NCI-H2029 treated with DMSO at 0.1 percent for 48 hours (cell line): ENCODE results near the gene S100A7A.

Source experiments
- DNase-seq: peaks from one replicate; lab custom pipeline; 2025; lab: John Stamatoyannopoulos, UW

S100A7A gene

DNA sequence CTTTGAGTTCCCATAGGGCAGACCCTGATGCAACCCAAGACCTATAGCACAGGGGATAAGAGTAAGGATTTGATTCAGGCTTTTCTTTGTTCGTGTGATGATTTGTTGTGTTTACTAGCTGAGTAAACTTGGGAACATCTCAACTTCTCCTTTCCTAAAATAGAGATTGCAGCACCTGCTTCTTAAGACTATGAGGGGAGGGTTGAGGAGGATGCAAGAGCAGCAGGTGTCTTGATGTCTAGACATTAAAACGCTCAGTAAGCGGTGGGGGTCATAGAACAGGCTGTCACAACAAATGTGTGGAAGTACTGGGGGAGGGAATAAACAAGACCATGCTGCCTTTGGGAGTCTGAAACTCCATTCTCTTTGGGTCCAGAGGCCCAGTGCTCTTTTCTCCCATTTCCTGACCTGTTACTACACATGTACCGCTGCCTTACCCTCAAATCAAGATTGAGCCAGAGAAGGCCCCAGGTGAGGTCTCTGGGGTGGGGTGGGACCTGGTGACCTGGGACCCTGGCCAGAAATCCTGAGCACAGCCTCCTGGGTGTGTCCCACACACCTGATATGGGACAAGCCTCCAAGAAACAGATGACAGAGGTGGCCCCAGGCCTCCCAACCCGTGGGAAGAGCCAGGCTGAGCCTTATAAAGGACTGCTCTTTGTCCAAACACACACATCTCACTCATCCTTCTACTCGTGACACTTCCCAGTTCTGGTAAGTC lies at the start of gene S100A7A:
TSS of gene S100A7A (plus strand) at position 671 of the 721 bp plus-strand sequence. CDS start 1,563 bp downstream, outside the sequence.
- DNase-seq, result no peak

DNA sequence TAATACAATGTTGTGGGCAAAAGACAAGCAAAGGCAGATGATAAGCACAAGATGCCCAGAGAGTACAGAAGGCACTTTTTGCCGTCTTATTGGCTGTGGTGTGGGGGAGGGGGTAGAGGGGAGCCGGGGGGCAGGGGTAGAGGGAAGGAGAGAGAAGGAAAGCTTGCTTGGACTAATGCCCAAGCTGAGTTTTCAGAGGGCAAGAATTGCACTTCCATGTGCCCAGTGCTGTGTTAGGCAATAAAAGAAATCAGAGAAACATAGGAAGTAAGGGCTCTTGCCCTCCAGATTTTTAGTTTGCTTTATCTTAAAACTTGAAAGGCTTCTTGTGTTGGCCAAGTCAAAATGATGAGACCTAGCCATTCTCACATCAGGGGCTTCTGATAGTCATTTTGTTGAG lies 49.2 kb upstream of the S100A7A start:
- DNase-seq, result no peak

DNA sequence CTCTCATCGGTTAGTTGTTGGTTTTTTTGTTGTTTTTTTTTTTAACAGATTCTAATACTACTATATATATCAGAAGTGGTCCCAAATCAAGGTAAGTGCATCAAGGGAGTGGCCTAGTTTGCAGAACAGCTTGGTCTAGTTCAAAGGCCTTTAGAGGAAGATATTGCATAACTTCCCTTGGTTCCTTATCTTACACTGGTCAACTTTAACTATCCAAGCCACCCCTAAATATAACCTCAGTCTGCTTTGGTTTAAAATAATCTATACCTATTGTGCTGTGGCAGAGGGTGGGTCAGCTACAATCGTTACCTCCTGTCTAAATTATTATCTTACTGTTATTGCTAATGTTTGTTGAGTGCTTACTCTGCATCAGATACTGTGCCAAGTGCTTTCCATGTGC lies 47.8 kb upstream of the S100A7A start:
- no peak for DNase-seq

DNA sequence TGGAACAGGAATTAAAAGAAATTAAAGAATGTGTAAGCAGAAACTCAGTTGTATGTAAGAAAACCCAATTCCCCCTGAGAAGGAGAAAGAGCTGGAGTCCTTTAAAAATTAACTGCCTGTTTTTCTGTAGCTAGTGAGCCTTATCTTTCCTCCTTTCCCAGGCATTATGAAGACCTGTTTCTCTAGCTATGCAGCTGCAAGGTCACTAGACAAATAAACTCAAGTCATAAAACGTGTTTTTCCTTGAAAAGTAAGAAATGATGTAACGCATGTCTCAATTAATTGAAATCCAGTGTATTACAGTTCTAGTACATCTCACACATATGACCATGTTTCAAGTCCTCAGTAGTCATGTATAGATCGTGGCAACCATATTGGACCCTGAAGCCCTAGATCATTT lies 46.2 kb upstream of the S100A7A start:
- DNase-seq, result no peak

DNA sequence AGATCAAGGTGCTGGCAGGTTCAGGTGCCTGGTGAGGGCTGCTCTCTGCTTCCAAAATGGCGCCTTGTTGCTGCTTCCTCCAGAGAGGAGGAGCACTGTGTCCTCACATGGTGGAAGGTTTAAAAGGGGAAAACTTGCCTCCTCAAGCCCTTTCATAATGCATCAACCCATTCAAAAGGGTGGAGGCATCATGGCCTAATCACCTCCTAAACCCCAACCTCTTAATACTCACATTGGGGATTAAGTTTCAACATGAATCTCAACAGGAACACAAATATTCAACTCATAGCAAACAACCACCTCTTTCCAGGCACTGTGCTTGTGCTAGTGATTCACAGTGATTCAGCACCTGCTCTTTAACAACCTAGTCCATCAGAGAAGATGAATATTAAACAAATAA lies 45.1 kb upstream of the S100A7A start:
- no peak for DNase-seq

DNA sequence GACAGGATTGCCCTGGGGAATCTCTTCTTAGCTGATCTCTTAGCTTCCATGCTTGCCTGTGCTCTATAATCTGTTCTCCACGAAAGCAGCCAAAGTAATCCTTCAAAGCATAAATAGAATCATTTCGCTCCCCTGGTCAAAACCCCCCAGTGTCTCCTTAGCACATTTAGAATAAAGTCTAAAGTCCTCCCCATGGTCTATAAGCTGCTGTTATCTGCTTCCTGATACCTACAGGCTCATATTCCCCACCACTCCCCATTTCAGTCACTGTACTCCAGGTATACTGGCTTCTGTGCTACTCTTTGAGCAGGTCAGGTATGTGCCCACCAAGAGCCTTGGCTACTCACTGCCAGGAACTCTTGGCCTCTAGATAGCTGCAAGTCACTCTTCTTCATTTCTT lies 43.7 kb upstream of the S100A7A start:
- DNase-seq, result no peak

DNA sequence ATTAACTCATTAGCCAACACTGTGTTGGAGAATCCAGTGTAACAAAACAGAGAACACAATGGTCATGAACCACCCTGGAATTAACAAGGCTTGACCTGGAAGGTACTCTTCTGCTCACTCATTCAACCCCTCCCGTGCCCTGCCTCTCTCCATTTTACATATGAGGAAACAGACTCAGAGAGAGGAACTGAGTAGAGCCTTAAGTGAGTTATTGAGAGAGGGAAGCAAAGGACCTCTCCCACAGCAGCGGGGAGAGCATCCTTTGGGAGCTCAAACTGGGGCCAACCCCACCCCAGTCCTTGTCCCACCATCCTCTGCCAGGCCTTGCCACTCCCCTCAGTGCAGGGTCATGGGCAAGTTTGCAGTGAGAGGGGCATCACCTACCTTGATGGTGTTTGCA lies 42.2 kb upstream of the S100A7A start:
- DNase-seq, result no peak

DNA sequence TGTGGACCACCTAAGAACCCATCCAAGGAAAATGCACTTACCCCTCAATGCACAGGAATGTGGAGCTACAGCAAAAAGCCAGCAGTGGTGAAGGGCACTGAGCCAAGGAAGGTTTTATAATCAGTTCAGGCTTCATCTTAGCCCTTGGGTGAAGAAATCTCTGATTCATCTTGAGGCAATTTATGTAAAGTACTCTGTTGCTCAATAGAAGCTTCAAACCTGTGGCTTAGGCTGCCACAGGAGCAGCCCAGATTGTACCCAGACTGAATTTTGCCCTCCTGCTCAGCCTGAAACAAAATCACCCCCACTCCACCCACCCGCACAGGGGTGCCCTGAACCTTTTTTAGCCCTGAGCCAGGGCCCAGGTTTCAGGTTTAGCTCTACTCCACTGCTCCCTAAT lies 40.8 kb upstream of the S100A7A start, which contains the start of gene S100A12:
TSS of gene S100A12 (minus strand) at position 111 of the 400 bp plus-strand sequence. CDS start 1,029 bp downstream, outside the sequence.
- no peak for DNase-seq

DNA sequence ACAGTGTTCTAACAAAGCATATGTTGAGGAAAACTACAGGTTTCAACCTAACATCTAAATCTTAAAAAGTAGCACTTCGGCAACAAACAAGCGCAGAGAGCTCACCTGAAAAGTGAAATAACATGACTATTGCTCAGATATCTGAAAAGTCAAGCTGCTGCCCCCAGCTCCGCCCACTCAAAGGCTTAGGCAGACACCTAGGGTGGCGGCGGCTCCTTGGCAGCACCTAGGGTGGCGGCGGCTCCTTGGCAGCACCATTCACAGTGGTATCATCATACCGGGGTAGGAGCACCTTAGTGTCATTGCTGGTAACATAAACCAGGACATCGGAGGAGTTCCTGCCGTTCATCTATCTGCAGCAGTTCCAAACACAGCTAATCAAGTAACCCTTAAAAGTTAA lies 36.7 kb upstream of the S100A7A start:
- no peak for DNase-seq

DNA sequence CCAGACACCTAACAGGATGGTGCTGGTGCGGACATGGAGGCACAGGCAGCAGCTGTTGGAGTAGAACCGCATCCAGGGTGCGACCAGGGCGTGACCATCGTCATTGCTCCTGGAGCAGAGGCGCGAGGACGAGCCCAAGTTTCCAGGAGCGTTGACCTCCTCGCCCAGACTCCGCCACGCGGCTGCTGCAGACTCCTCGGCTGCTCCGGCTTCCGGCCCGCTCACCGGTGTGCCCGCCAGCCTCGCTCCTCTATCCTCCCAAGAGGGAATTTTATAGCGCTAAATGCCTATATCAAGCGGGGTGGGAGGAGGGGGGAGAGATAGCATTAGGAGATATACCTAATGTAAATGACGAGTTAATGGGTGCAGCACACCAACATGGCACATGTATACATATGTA lies 35.6 kb upstream of the S100A7A start:
- DNase-seq, result no peak

DNA sequence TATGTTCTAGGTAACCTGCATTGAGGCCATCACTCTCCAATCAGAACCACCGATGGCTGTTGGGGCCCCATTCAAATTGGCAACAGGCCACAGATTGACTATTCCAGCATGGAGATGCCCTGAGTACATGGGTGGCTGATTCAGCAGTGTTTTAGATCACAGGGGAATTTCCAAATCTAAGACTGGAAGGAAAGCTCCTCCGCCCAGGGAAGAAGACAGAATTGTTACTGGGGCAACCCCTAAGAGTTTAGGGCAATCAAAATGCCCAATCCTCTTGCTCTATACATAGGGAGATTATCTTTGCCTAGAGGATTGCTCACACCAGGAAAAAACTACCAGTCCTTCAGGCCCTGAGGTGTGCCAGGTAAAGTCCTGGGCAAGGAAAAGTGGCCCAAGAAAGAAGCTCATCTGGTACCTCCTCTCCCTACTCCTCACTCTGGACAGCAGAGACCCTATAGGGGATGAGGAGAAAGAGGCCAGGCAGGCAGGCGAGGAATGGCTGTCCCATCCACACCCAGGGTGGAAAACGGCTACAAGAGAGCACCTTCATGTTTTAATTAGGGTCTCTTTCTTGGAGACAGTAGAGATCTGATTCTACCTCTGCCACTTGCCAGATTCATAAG lies 31.3 kb upstream of the S100A7A start:
- DNase-seq, result no peak

DNA sequence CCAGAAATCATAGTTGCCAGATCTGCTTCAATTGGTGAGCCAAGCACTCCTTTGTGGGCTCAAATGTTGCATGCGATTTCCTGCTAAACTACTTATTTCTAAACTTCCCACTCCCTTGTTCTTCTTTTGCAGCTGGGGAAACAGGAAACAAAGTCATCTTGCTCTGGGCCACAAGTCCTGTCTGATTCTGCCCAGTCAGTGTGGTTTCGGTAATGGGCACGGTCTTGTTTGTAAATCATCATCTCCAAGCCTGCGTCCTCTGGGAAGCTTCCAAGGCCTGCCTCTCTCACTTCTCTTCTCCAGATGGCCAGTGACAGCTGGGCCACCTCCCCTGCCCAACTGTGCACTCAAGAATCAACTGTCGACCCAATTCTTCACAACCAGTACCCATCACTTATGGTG lies 29.8 kb upstream of the S100A7A start:
- no peak for DNase-seq

DNA sequence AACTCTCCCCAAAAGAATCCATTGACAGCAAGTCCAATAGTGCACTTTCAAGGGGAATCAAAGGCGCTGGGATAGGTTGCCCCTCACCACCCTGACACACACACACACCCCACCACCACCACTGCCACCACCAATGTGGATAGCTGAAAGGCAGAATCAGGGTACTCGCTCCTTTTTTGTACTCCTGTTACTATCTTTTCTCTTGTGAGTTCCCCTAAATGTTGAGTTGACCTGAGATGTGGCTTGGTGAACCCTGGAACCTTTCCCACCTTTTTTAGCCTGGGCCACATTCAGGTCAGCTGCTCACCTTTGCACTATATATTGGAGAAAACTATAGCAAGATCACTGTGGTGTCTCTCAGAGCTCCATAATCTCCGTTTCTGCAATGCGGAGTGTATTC lies 29.3 kb upstream of the S100A7A start:
- no peak for DNase-seq

DNA sequence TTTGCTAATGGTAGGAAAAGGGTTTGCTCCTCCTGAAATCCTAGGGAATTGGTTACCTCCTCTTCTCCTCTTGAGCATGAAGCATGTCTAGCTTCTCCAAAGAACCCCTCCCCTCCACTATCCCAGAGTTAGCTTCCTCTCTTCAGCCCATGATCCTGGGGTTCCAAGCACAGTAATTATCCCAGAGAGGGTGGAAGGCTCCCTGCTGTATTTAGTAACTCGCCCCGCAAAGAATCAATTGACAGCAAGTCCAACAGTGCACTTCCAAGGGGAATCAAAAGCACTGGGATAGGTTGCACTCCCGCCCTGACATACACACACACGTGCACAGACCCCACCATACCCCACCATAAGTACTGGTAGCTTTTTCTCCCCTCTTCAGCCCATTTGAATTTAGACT lies 28.5 kb upstream of the S100A7A start:
- no peak for DNase-seq

DNA sequence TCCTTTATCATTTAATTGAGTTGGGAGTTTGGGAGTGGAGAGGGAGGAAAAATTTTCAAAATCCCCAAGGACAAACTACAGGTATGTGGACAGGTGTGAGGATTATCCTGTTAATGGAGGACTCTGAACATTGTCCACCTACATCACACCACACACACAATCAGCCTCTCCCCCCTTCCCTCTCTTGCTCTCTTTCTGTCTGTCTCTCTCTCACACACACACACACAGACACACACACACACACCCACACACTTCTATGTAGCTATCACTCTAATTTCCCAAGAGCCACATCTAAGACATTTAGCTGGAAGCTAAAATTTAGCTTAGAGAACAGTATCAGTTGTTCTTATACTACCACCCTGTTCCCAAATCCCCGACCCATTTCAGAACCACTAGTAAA lies 26.9 kb upstream of the S100A7A start:
- DNase-seq, result no peak

DNA sequence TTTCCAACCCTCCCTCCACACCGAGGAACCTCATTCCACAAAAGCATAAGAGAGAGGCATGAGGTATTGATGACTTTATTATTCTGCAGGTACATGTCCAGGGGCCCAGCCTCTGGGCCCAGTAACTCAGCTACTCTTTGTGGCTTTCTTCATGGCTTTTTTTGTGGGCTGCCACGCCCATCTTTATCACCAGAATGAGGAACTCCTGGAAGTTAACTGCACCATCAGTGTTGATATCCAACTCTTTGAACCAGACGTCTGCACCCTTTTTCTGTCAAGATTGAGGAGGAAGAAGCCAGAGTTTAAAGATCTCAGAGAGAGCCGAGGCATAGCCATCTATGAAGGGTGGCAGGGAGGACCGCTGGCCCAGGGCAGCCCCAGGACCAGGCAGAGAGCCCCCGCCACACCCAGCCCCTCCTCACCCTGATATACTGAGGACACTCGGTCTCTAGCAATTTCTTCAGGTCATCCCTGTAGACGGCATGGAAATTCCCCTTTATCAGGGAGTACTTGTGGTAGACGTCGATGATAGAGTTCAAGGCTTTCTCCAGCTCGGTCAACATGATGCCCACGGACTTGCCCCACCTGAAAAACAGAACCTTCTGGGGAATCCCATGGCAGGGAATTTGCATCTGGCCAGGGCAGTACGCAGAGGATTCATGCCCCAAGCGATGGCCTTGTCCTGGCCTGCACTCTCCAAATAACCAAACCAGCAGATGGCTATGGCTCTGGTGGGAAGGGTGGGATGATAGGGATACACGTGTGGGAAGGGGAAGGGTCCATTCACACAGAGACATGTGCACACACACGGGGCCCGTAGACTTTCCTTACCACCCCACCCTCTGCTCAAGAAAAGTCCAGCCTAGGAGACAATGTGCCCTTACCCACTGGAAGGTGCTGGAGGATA lies 26.1 kb upstream of the S100A7A start:
- no peak for DNase-seq

DNA sequence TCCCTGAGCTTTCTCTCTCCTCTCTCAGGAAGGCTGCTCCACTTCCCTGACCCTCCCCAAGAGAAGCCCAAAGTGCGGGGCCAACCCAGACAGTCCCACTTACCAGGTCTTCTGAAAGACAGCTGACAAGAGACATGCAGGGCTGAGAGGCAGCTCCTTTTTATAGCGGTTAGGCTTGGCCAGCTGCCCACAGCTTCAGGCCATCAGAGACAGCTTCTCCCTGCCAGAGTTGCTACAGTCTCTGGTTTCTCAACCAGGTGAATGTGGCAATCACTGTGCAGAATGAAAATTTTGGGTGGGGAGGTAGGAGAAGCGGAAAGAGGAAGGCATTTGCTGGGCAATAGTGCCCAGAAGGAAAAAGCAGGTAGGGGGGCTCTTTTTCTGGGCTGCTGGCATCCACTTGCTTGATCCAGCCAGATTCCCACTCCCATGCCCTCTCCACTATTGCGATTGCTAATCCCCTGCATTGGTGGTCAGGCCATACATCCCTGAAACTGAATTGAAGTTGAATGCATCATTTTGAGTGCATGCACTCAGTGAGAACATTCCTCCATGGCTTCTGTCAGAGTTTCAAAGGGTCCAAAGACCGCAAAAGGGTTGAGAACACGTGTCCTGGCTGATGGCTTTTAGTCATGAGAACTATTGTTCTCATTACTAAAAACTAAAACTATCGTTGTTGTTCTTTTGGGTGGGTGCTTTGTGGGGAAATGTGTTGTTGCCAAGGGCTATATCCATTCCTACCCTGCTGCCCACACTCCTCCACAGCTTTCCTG lies 25.2 kb upstream of the S100A7A start, which contains the start of gene S100A8:
TSS of gene S100A8 (minus strand) at position 136 of the 773 bp plus-strand sequence. CDS start 538 bp downstream, outside the sequence.
- DNase-seq, result peak; percentile 18

DNA sequence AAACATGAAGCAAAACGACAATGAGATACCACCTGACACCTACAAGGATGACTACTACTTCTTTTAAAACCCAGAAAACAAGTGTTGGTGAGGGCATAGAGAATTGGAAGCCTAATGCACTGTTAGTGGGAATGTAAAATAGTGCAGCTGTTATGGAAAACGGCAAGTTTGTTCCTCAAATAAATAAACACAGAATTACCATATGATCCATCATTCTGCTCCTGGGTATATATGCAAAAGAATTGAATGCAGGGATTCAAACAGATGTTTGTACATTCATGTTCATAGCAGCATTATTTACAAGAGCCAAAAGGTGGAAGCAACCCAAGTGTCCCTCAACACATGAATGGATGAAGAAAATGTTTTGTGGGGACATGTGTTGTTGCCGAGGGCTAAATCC lies 24.1 kb upstream of the S100A7A start:
- DNase-seq, result no peak

DNA sequence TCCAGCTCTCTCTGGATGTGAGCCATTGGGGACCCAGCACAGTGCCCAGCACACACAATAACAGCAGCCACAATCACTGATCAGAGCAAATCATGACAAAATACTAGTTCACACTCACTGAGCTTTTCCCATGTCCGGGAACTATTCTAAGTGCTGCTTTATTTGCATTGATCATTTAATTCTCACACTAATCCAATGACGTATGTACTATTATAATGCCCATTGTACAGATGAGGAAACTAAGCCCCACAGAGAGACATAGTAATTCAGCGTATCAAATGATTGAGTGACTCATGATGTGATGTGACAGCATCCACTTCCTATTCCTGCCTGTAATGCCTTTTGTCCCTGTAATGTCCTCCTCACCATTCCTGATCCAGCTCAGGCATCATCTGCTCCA lies 23.5 kb upstream of the S100A7A start:
- no peak for DNase-seq

DNA sequence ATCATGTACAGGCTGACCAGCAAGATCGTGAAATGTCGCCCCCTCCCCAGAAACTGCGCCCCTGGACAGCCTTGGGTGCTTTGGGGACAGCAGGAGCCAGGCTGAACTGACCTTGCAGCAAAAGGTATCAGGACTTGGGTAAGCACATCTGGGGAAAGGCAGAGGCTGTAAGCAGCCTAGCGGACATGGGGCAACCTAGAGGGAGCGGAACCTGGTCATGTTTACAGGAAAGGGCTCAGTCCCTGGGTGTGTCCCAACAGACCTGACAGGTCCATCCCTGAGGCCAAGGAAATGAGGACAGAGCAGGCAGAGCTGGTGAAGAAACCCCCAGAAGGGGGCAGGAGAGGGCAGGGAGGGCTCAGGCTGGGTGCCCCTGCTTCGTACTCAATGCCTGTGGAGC lies 22.4 kb upstream of the S100A7A start:
- DNase-seq, result no peak

DNA sequence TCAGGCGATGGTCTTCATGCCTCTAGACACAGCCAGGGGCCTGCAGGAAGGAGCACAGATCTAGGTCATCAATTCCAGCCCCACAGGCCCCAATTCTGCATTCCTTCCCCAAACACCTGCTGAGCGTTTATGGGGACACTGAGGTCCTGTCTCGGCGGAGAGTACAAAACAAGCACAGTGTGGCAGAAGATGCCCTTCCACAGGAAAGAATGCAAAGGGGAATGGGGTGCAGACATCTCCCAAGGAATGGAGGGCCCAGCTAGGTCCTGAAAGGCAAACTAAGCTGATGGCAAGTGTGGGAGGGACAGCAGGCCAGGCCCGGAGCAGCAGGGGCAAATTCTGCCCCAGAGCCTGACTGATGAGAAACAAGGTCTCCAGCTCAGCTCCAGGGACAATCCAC lies 21.9 kb upstream of the S100A7A start:
- no peak for DNase-seq

DNA sequence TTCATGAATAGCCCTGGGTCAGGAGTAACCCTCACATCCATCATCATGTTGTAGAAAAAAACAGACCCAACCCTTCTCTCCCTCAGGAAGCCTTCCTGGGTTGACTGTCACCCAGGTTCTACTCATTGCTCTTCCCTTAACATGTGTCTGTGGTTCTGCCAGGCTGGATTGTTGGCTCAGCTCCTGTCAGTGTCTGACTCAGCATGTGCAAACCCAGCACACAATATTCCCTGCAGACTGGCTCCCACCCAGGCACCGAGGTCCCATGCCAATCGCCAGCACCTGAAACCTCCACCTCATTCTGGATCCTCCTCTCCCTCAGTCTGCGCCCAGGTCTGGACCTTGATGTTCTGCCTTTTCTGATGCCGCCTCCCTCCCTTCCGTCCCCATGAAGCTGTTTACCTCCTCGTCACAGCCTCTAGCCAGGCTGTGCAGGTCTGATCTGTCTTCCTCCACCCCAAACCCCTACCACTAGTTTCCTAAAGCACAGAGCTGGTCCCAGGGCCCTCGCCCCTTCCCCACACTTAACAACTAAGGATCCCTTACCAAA lies 21.1 kb upstream of the S100A7A start:
- no peak for DNase-seq
